Kidney epithelial cell (primary cell): ENCODE data around the gene ATP8B4. TPM values are rescaled to one million over a fixed set of nuclear protein-coding genes. Genes with fewer than 3 reads are reported as not detected.

ENCODE experiments used
- DNase-seq: peaks from one replicate; pipeline ENCODE4 v3.0.0-alpha.2; 2010; ENCODE audit warnings: low read depth
- H3K27me3 ChIP-seq: 2 replicates; pipeline ENCODE4 v1.6.0; 2011; ENCODE audit warnings: low read length; ENCODE audit not compliant: control insufficient read depth, insufficient read depth
- H3K36me3 ChIP-seq: 2 replicates; pipeline ENCODE4 v1.5.1; 2011; ENCODE audit warnings: low read length; ENCODE audit not compliant: control insufficient read depth, insufficient read depth
- H3K4me3 ChIP-seq: 2 replicates; pipeline ENCODE4 v1.5.1; 2011; ENCODE audit warnings: low read depth, mild to moderate bottlenecking, control low read depth, low read length
- total RNA-seq: library from RNA; depleted of rRNA; stranded (reverse); fragments of >200 nt; gene quantifications from 2 replicates; pipeline ENCODE4 v1.2.3, GENCODE V29; 2015
- TF ChIP-seq, protein P1 (sequence below): IDR thresholded peaks from 2 replicates; pipeline ENCODE4 v1.5.1; 2011; ENCODE audit warnings: mild to moderate bottlenecking, moderate library complexity, low read length, control low read depth, inconsistent platforms; ENCODE audit not compliant: insufficient read depth, poor library complexity, severe bottlenecking

The ATP8B4 gene
- total RNA-seq, 1 donor from 2014 or later: 0.25 TPM

DNA sequence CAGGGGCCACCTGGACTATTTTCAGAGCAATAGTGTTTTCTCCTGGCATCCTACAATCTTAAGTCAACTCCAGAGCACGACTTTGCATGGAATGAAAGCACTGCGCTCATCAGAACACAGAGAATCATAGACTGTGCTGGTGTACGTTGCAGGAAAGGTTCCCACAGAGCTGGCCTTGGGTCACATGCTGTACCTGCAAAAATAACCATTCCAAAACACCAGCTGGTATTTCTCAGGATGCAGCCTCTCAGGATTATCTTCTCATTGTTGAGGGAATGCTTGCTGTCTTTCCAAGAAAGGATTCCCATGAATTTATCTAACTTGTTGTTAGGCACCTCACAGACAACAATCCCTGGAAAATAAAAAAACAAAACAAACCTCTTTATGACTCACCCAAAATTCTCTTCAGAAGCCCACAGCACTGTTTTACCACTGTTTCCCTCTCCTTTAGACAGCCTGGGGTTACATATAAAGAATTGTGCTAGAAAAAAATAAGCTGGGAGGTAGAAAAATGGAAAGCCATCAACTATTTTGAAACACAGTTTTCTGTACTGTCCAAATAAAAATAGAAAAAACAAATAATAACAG, 131.7 kb downstream of the ATP8B4 start:
- Histone ChIP-seq H3K36me3 (no peaks in the 10 kb centered on the region), H3K4me3 (no peak overlapping the region), H3K27me3 (no peaks in the 10 kb centered on the region)
- TF ChIP-seq, protein P1, sequence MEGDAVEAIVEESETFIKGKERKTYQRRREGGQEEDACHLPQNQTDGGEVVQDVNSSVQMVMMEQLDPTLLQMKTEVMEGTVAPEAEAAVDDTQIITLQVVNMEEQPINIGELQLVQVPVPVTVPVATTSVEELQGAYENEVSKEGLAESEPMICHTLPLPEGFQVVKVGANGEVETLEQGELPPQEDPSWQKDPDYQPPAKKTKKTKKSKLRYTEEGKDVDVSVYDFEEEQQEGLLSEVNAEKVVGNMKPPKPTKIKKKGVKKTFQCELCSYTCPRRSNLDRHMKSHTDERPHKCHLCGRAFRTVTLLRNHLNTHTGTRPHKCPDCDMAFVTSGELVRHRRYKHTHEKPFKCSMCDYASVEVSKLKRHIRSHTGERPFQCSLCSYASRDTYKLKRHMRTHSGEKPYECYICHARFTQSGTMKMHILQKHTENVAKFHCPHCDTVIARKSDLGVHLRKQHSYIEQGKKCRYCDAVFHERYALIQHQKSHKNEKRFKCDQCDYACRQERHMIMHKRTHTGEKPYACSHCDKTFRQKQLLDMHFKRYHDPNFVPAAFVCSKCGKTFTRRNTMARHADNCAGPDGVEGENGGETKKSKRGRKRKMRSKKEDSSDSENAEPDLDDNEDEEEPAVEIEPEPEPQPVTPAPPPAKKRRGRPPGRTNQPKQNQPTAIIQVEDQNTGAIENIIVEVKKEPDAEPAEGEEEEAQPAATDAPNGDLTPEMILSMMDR: no peak
- no peak for DNase-seq

DNA sequence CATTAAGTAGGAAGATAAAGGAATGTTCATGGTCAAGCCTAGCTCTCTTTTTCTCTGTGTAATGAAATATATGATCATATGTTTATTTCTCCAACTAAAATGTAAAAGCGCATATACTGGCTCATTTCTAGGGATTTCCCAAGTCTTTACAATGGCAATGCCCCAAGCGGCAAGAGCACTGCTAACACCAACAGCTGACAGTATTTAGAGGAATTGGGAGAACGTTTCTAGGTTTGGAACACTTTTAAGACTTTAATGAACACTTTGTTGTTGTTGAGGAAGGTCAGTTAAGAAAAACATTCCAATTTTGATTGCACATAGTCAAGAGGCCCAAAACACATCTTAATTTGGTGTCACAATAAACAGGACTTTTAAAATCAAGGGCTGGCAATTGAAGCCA, 132.7 kb downstream of the ATP8B4 start:
- H3K27me3 ChIP-seq: no peaks in the 10 kb centered on the region
- DNase-seq: no peak
- TF ChIP-seq, protein P1: no peak
- H3K36me3 ChIP-seq: no peaks in the 10 kb centered on the region
- no peak overlapping the region for H3K4me3 ChIP-seq

DNA sequence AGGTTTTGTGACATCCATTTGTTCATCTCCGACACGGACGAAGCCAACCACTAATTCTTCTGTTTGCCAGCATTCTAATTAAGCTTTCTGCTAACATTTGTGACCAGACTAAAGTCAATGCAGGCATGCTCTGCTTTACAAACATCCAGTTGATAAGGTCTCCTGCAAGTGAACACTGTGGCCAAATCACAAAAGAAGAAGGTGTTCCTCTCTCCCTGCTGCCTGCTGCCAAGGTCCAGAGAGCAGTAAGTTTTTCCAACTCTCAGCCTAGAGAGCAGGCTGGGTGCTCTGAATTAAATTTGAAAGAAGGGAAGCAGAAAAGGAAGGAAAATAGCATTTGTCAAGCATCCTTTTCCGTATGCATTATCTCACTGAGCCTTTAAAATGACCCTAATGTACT, 133.6 kb downstream of the ATP8B4 start:
- Histone ChIP-seq H3K36me3 (no peaks in the 10 kb centered on the region), H3K27me3 (no peaks in the 10 kb centered on the region), H3K4me3 (no peak overlapping the region)
- no peak for DNase-seq
- TF ChIP-seq, protein P1: no peak

DNA sequence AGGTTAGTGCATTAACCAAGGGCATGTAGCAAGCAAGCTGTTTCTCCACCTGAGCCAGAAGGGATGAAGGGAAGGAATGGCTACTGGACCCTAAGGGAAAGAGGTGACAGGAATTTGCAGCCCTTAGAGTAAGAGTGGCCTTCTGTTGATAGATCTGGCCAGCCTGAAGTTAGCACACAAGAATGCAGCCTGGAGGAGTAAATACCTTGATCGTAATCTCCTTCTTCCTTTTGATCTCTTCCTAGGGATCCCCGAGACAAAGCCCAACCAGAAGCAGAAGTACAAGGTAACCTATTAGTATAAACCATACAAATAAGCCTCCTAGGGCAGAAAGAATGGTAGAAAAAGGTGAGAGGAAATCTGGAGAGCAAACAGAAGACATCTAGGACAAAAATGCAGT, 134.6 kb downstream of the ATP8B4 start:
- H3K27me3 ChIP-seq: no peaks in the 10 kb centered on the region
- TF ChIP-seq, protein P1: no peak
- no peaks in the 10 kb centered on the region for H3K36me3 ChIP-seq
- DNase-seq: no peak
- H3K4me3 ChIP-seq: no peak overlapping the region

DNA sequence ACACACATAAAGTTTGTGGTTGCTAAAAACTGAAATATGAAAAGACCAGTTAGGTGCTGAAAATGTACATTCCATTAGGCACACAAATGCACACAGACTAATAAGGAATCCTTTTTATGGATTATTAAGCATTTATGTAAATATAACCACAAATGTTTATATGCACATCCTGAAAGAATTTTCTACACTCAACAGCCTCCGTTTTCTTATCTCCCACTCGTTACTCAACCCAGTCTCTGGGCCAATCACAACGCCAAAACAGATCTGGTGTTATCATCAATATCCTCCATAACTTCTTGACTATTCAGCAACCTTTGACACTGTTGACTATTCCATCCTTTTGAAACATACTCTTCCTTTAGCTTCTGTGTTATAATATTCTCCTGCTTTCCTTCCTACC, 136.4 kb downstream of the ATP8B4 start:
- H3K4me3 ChIP-seq: no peak overlapping the region

More for the DNA sequence above, 136.4 kb downstream of the ATP8B4 start:
- TF ChIP-seq, protein P1: no peak
- no peak for DNase-seq
- H3K36me3 ChIP-seq: no peaks in the 10 kb centered on the region
- H3K27me3 ChIP-seq: no peaks in the 10 kb centered on the region
